H1 (cell line): ENCODE data around the gene MYOD1. TPM values are rescaled to one million over a fixed set of nuclear protein-coding genes. Genes with fewer than 3 reads are reported as not detected.

Experiments
- CHD2 ChIP-seq: IDR thresholded peaks from 2 replicates; pipeline ENCODE4 v1.6.1; 2012; ENCODE audit warnings: low read length, improper control_type of control experiment
- JUND ChIP-seq: IDR thresholded peaks from 2 replicates; pipeline ENCODE4 v1.6.1; 2011; ENCODE audit warnings: mild to moderate bottlenecking, improper control_type of control experiment, low read length
- polyA plus RNA-seq, 7 experiments: library from polyadenylated mRNA; depleted of rRNA in 3 of 7; stranded (reverse) in 5 of 7; unstranded in 2 of 7; fragments of >200 nt in 5 of 7; fragments of 200-250 nt in 2 of 7; gene quantifications; 1 replicate in 5 of 7; 2 replicates in 1 of 7; 4 replicates in 1 of 7; pipeline versions ENCODE4 v1.2.1 to v1.2.3, GENCODE V29; 2011 to 2013; ENCODE audit warnings: missing spikeins in 2 of 7, mixed read lengths in 2 of 7
- total RNA-seq: library from RNA; stranded (reverse); fragmentation: NEBNext Ultra II Directional; extraction: Animal tissue kit (Norgen Biotek cat#: 25700); gene quantifications from 2 replicates; pipeline ENCODE4 v1.2.1, GENCODE V29; 2021

MYOD1 gene
- total and polyA plus RNA-seq, 2 of the 8 experiments (the other 6 are each of a cell fraction or from before 2014, with no cell fraction given), result not detected

- TF ChIP-seq CHD2 (0 out of 2 replicates have a peak, but pooled peaks have one; percentile 18), JUND (0 out of 2 replicates have a peak, but pooled peaks have one; percentile 12)
Measured at GRCh38 chr11:17760102-17761029, 41.0 kb downstream of the MYOD1 start (continued).
